KG1 (cell line): ENCODE results near the gene DEF6.

ENCODE experiments used
- DNase-seq: peaks from one replicate; lab custom pipeline; 2025; lab: John Stamatoyannopoulos, UW

The DEF6 gene

DNA sequence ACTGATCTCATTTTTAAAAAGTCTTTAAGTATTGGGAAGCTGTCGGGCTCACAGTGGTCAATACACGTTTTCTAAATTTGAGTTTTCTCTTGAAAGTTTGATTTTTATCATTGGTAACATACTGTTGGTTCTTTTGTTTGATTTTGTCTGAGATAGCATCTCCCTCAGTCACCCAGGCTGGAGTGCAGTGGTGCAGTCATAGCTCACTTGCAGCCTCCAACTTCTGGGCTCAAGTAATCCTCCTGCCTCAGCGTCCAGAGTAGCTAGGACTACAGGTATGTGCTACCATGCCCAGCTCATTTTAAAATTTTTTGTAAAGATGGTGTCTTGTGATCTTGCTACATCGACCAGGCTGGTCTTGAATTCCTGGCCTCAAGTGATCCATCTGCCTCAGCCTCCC, 53.8 kb downstream of the DEF6 start:
- DNase-seq, result no peak

DNA sequence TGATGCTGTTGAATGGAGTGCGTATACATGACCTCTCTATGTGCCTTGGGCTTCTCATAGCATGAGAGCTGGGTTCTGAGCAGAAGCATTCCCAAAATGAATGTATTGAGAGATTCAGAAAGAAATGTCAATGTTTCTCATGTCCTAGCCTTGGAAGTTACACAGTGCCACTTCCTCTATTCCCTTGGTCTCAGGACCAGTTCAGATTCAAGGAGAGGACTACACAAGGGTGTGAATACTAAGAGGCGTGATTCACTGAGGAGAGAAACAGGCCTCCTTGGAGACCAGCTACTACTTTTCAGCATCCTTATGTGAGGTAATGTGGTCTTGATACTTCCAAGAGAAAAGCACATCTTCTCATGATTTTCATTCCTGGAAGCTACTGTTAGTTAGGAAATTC, 55.1 kb downstream of the DEF6 start:
- no peak for DNase-seq

DNA sequence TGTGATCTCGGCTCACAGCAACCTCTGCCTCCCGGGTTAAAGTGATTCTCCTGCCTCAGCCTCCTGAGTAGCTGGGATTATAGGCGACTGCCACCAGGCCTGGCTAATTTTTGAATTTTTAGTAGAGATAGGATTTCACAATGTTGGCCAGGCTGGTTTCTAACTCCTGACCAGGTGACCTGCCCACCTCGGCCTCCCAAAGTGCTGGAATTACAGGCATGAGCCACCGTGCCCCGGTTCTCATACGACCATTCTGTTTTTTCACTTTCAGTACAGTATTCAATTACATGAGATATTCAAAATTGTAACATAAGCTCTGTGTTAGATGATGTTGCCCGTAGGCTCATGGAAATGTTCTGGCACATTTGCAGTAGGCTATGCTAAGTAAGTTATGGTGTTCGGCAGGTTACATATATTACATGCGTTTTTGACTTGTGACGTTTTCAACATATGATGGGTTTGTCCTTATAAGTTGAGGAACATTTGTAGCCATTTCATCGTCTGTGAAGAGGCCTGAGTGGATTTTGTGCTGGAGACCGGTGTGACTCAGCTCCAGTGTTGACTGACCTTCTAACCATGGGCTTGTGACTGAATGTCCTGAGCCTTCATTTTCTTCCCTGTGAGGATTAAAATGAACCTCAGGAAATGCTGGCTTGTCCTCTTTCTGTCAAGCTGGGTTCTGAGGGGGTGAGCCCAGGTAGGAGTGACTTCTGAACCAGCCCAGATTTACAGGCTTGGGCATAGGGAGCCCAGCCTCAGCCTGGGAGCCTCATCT, 56.9 kb downstream of the DEF6 start:
- DNase-seq, result no peak

DNA sequence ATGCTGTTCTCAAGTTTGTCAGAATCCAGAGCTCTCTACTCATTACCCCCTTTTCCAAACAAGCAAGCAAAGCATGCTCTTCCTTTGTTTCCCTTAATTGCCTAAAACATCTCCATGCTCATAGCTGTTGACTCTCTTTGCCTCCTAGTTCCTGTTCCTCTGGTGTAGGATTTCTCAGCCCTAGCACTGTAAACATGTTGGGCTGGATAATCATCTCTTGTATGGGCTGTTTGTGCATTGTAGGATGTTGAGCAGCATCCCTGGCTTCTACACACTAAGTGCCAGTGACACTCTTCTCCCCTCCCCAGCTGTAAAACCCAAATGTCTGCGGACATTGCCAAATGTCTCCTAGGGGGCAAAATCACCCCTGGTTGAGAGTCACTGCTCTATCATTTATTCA, 58.8 kb downstream of the DEF6 start:
- no peak for DNase-seq

DNA sequence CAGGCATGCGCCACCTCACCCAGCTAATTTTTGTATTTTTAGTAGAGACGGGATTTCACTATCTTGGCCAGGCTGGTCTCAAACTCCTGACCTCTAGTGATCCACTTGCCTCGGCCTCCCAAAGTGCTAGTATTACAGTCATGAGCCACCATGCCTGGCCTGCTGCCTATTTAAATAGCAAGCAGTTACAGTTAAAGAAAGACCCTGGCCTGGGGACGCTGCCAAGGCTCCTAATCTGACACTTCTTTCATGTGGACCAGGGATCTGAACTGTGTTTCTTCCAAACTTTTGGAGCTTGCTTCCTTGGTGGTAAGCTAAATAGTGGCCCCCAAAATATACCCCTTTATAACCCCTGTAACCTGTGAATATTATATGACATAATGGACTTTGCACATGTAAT, 60.1 kb downstream of the DEF6 start:
- DNase-seq, result no peak

DNA sequence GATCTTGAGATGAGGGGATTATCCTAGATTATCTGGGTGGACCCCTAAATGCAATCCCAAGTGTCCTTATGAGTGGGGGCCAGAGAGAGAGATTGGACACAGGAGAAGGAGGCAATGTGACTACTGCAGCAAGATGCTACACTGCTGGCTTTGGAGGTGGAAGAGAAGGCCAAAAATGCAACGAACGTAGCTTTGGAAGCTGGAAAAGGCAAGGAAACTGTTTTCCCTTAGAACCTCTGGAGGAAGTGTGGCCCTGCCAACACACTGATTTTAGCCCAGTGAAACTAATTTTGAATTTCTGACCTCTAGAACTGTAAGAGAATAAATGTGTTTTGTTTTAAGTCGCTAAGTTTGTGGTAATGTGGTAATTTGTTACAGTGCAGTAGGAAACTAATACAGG, 60.5 kb downstream of the DEF6 start:
- DNase-seq, result no peak

DNA sequence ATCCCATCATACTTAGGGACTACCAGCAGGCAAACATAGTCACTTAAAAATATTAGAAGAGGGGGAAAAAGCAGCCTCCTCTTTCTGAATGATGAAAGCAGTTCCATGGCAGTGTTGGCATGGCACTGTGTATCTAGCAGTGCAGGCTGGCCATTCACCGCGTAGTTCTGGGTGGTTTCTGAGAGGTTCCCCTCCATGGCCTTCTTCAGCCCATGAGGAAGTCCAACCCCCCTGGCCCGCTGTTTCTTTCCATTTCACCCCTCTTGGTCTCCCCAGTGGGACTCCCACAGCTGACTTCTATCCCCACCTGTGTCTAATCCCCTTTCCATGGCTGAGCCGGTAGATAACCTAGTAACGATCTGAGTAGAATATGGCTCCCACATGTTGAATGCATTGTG, 61.7 kb downstream of the DEF6 start:
- DNase-seq, result no peak

DNA sequence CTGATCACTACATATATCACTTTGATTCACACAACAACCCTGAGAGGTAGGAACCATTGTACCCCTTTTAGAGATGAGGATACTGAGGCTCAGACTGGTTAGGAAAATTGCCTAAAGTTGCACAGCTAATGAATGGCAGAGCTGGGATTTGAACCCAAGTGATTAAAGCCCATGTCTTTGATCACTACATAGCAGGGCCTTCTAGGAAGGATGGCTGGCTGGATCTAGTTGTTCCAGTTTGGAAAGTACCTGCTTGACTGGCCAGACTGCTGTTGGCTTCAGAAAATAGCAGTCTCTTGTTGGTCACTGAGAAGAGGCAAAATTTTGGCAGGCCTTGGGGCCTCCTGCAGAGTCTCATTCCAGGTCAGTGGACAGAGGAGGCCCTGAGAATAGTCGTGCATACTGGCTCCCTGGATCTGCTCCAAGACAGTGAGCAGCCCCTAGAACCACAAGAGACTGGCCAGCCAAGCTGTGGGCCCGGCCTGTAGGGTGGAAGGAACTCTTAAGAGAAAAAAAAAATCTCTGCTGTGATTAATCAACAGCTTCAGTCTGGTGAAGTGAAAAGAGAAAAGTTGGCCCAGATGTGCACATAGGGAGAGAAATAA, 62.2 kb downstream of the DEF6 start:
- DNase-seq, result no peak

DNA sequence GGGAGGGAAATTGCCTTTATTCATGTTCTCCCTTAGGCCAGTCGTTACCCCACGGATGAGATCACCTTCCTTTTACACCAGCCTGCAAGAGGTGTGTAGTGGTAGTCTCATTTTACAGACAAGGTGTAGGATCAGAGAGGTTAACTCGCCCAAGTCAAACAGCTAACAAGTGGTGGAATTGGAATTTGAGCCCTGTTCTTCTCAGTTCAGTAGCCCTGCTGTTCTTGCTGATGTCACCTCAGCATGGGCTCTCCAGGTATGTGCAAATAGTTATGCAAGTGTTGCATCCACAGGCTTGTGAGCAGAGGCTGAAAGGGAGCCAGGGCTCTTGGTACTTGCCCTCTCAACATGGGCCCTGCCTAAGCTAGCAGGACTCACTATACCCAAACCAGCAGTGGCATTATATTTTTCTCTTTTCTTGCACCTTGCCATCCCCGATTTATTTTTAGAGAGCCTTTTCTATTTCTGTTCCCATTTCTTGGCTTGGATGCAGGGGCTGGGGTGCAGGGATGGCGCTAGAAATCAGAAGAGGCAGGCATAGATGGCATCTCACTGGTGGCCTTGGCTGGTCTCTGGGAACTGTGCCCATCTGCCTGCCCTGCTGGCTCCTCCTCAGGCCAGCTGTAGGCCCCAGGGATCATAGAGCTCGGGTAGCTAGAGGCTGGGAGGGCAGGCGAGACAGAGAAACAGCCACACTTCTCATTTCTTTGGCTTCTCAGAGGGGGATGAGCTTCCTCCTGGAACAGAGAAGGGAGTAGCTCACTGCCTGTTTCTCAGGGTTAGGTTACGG, 62.9 kb downstream of the DEF6 start:
- DNase-seq, result no peak

DNA sequence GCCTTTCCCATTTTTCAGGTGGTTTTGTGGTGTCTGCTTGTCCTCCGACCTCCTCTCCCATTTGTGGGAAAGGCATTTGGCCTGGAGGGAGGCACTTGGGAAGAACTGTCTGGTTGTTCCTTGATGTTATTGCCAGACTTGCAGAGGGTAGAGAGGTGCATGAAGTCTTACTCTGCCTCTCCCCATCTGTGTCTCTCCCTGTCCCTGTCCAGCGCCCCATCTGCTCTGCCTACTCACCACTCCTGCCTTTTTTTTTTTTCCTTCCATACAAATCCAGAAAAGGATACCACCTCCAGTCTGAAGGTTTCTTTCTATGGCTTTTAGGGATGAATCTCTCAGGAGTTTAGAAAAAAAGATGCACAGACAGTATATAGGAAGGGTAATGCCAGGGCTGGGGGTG, 64.6 kb downstream of the DEF6 start:
- no peak for DNase-seq

DNA sequence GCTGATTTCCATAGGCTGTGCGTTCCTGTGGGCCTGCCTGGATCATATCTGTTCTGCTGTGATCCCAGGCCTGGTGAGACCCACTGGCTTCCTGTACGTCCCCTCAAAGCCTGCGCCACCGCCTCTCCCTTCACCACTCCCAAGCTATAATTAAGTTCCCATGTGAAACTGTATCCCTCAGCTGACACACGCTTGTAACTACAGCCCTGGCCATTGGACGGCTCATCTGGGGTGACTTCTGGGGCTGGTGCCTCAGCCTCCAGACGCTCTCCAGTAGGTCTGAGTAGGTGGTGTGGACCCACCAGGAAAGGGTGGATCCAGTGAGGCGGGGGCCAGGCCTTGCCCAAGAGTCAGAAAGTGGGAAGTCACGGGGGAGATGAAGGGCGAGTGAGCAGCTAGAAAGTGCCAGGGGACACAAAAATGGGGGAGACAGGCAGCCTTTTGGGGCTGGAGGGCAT, 65.7 kb downstream of the DEF6 start:
- DNase-seq, result no peak

DNA sequence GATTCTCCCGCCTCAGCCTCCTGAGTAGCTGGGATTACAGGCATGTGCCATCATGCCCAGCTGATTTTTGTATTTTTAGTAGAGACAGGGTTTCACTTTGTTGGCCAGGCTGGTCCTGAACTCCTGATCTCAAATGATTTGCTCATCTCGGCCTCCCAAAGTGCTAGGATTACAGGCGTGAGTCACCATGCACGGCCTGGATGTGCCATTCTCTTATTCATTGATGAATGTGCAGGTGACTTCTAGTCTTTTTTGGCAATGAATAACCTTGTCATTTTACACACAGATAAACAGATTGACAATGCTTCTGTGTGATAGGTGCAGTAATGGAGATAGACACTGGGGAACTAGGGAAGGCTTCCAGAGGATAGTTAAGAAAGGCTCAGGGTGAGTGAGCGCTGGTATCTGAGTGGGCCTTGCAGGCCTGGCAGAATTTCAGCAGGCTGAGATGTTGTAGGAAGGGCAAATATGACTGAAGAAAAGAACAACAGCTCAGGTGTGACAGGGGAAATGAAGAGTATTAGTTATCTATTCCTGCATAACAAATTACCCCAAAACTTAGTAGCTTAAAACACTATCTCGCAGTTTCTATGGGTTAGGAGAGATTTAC, 68.1 kb downstream of the DEF6 start:
- no peak for DNase-seq

DNA sequence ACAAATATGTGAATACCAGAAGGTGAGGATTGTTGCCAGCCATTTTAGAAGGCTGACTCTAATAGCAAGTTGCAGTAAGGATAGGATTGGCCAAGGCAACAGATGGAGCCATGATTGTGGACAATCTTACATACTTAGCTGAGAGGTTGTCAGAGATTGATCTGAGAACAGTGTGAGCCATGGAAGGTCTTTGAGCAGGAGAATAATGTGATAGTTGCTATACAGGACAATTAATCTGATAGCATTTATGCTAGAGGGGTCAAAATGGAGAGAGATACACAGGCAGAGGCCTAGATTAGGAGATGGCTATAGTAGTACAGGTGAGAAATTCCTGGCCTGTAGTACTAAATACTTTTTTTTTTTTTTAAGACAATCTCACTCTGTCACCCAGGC, 68.6 kb downstream of the DEF6 start:
- no peak for DNase-seq

DNA sequence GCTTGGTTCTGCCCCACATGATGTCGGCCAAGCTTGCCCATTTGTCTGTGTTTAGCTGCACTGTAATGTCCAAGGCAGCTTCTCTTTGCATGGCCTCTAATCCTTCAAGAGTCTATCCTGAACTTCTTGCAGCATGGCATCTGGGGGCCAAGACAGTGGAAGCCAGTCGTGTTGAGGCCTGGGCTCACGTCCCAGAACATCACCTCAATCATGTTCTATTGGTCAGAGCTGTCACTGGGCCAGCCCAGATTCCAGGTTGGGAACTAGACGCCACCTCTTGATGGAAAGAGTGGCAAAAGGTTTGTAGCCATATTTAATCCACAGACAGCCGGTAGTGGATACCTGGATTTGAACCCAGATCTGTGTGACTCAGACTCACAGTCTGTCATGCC, 70.0 kb downstream of the DEF6 start:
- no peak for DNase-seq

DNA sequence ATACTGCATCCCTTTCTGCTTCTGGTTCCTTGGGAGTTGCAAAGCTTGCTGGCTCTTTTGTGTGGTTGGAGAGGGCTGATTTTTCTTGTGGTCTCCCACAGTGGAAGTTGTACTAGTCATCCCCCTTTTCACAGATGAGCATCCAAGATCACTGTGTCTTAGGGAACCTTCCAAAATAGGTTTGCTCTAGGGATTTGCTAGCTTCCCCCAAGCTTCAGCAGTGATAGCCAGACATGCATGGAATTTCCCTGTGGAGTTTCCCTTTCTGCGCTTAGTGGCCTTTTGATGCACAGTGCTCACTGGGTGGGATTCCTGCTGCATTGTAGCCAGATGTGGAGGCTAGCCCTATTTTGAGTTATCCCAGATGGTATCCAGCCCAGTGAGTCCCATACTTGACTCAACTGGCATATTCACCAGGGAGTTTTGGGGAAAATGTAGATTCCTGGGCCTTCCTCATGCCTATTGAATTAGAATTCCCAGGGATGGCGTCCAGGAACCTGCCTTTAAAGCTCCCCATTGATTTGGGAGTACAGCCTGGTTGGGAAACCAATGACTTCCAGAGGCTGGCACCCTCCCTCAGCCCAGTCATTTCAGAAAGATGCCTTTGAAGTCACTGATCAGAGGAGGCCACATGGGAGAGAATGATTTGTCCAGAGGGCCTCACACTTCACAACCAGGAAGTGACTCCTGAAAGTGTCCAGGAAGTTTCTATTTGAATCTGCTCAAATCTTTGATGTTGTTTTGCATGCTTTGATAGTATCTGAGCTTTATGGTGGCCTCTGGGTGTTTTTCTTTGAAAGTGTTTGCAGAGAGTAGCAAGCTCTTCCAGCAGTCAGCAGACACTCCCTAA, 70.6 kb downstream of the DEF6 start:
- DNase-seq, result no peak

DNA sequence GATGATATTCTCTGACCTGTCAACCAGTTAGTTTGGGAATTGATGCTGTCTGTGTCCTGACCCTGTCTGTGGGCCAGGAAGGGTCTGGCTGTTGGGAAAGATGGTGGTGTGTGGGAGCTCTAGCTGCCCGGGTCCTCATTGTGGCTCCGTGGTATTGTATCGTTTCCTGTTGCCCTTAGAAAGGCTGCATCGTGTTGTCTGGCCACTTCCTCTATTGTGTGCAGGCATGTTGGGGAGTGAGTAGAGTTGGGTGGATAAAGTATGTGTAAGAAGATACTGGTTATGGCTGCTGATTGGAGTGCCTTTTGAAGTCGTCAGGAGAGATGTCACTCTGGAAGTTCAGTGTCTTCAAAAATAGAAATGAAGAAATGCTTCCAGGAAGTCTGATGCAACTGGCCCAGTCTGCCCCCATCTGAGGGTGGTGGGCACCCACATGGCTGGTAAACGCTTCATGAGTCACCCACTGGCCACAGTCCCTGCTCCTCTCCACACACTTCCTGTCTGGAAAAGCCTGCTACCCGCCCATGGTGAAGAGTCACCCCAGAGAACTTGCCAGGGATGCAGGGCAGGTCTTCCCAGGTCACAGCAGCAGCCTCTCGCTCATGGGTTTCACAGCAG, 72.6 kb downstream of the DEF6 start:
- DNase-seq, result peak; percentile 78

DNA sequence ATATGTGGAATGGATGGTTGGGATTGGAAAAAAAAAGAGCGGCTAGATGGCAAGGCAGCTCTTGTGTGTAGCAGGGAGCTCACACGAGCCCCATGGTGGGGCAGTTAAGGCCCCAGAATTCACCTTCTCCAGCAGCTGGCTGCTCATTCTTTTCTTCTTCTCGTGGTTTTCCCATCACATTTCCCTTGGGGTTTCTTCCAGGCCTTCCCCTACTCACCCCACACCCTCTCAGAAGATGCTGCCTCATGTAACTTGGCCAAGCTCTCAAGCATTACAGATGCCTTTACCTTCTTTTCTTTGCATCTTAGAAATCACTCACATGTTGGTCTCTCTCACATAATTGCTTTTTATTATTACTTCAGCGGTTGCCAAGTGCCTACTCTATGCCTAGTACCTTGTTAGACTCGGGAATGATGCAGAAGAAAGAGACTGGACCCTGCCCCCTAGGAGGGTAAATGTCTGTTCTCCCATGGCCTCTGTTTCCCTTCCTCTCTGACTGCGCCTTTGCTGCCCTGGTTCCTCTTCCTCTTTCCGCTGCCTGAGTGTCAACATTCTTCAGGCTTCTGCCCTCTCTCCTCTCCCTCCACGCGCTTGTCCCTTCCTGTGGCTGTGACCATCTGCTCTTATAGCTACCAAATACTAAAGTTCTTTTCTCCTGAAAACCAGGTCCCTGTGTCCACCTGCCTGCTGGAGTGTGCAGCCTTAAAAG, 73.3 kb downstream of the DEF6 start:
- DNase-seq, result no peak
